Activated CD8-positive, alpha-beta T cell treated with anti-CD3 and anti-CD28 coated beads for 36 hours (primary cell): Measurements from ENCODE around the gene CLCN2. TPM values are rescaled to one million over a fixed set of nuclear protein-coding genes. Genes with fewer than 3 reads are reported as not detected.

Experiments
- ATAC-seq: fragments of 200-7000 bp; cut with Tn5 transposase; one replicate; pipeline ENCODE4 v1.10.0; 2021; ENCODE audit warnings: mild to moderate bottlenecking, moderate library complexity
- CTCF ChIA-PET: fragments of 350-600 bp; sonication (Branson Sonifier 250); formaldehyde crosslinking; loops from one replicate; lab custom pipeline; 2021; ENCODE audit warnings: antibody characterized with exemption; lab: Charles Lee
- POLR2A ChIA-PET: fragments of 350-600 bp; sonication (Branson Sonifier 250); formaldehyde crosslinking; loops from one replicate; lab custom pipeline; 2021; ENCODE audit warnings: antibody characterized with exemption; lab: Charles Lee
- DNase-seq: peaks from one replicate; pipeline ENCODE4 v3.0.0-alpha.2; 2020
- H3K27ac Mint-ChIP-seq: one replicate; pipeline ENCODE4 v1.8.0; 2021; ENCODE audit warnings: mild to moderate bottlenecking, mixed read lengths
- H3K27me3 Mint-ChIP-seq: one replicate; pipeline ENCODE4 v1.8.0; 2021; ENCODE audit warnings: mixed read lengths
- H3K36me3 Mint-ChIP-seq: one replicate; pipeline ENCODE4 v1.8.0; 2021; ENCODE audit warnings: low read depth, mixed read lengths
- H3K4me1 Mint-ChIP-seq: one replicate; pipeline ENCODE4 v1.8.0; 2021; ENCODE audit warnings: low read depth, mixed read lengths
- H3K4me3 Mint-ChIP-seq: one replicate; pipeline ENCODE4 v1.8.0; 2021; ENCODE audit warnings: mild to moderate bottlenecking, moderate library complexity, mixed read lengths
- H3K9me3 Mint-ChIP-seq: one replicate; pipeline ENCODE4 v1.8.0; 2021; ENCODE audit warnings: mixed read lengths
- CTCF ChIP-seq: fragments of 200-600 bp; IDR thresholded peaks from one replicate; pipeline ENCODE4 v1.8.0; 2022; ENCODE audit warnings: antibody characterized with exemption, mild to moderate bottlenecking
- intact Hi-C: fragments of 100-400 bp; cut with micrococcal nuclease; formaldehyde crosslinking; loops from one replicate; pipeline ENCODE4 v1.10.0; 2022
- total RNA-seq, 2 experiments: library from RNA; stranded (reverse); gene quantifications; one replicate each; pipeline ENCODE4 v1.2.3, GENCODE V29; 2021

CLCN2 gene
- total RNA-seq, 2 experiments from 2014 or later: 4.0 to 4.2 TPM

- Mint-ChIP-seq H3K4me3 (peak overlapping the region; percentile 73), H3K27ac (peak overlapping the region; percentile 17), H3K36me3 (peaks cover 21% of the 10 kb centered on the region), H3K9me3 (no peaks in the 10 kb centered on the region), H3K27me3 (no peaks in the 10 kb centered on the region), H3K4me1 (peaks cover 23% of the 10 kb centered on the region)
- ATAC-seq: no peak
- ChIA-PET POLR2A (interaction anchor here (1.3 to 3.0 kb wide), 8 partner anchors 9 to 45 kb away, joined by 3 to 13 read pairs (median 7); no protein-coding TSS in a partner anchor), CTCF (interaction anchor here (6.6 kb wide), 1 partner anchor 11 kb away, joined by 29 read pairs; no protein-coding TSS in a partner anchor)
- DNase-seq: no peak
- no peak for TF ChIP-seq CTCF
- intact Hi-C loops: no loop called here
These were observed 375 bp downstream of the CLCN2 start for GRCh38 chr3:184360929-184361531.

GRCh38 chr3:184360070-184360928, 1.1 kb downstream of the CLCN2 start:
- POLR2A ChIA-PET: interaction anchor here (1.5 to 3.0 kb wide), 5 partner anchors 9 to 44 kb away, joined by 4 to 11 read pairs (median 9); no protein-coding TSS in a partner anchor

GRCh38 chr3:184359610-184360009, 1.8 kb downstream of the CLCN2 start:
- Mint-ChIP-seq H3K9me3 (no peaks in the 10 kb centered on the region), H3K27ac (no peak overlapping the region), H3K4me1 (peaks cover 14% of the 10 kb centered on the region), H3K36me3 (peaks cover 11% of the 10 kb centered on the region), H3K4me3 (no peak overlapping the region), H3K27me3 (no peaks in the 10 kb centered on the region)
- ChIA-PET CTCF (interaction anchor here (1.5 to 6.6 kb wide), 2 partner anchors 13 to 182 kb away, joined by 6 to 29 read pairs; no protein-coding TSS in a partner anchor), POLR2A (interaction anchor here (1.0 to 2.8 kb wide), 6 partner anchors 12 to 43 kb away, joined by 3 to 10 read pairs (median 4); partner anchors contain the start of gene CHRD)
- no peak for DNase-seq
- intact Hi-C loops: no loop called here
- ATAC-seq: no peak
- TF ChIP-seq CTCF: no peak

More at GRCh38 chr3:184360070-184360928, 1.1 kb downstream of the CLCN2 start:
- CTCF ChIA-PET: interaction anchor here (6.6 kb wide), 1 partner anchor 12 kb away, joined by 29 read pairs; no protein-coding TSS in a partner anchor
- no peak for TF ChIP-seq CTCF
- Mint-ChIP-seq H3K36me3 (peaks cover 18% of the 10 kb centered on the region), H3K27me3 (no peaks in the 10 kb centered on the region), H3K4me1 (peaks cover 21% of the 10 kb centered on the region), H3K27ac (no peak overlapping the region), H3K9me3 (no peaks in the 10 kb centered on the region), H3K4me3 (peak overlapping the region; percentile 73)
- DNase-seq (no peak), ATAC-seq (no peak)
- intact Hi-C loops: no loop called here

GRCh38 chr3:184358921-184359350, 2.5 kb downstream of the CLCN2 start:
- no peak overlapping the region for H3K4me3 Mint-ChIP-seq

More at GRCh38 chr3:184358921-184359350, 2.5 kb downstream of the CLCN2 start:
- ATAC-seq: no peak
- ChIA-PET CTCF (interaction anchor here (1.5 to 6.6 kb wide), 2 partner anchors 13 to 183 kb away, joined by 6 to 29 read pairs; no protein-coding TSS in a partner anchor), POLR2A (interaction anchor here (1.0 to 2.8 kb wide), 4 partner anchors 11 to 24 kb away, joined by 3 to 10 read pairs (median 4); partner anchors contain the start of gene CHRD)
- H3K9me3 Mint-ChIP-seq: no peaks in the 10 kb centered on the region
- DNase-seq: no peak
- no peak for TF ChIP-seq CTCF
- no peaks in the 10 kb centered on the region for H3K27me3 Mint-ChIP-seq
- peaks cover 7% of the 10 kb centered on the region for H3K36me3 Mint-ChIP-seq
- H3K4me1 Mint-ChIP-seq: peaks cover 12% of the 10 kb centered on the region
- no peak overlapping the region for H3K27ac Mint-ChIP-seq
- intact Hi-C loops: no loop called here
